ENCODE results near the gene XPA.

DNA sequence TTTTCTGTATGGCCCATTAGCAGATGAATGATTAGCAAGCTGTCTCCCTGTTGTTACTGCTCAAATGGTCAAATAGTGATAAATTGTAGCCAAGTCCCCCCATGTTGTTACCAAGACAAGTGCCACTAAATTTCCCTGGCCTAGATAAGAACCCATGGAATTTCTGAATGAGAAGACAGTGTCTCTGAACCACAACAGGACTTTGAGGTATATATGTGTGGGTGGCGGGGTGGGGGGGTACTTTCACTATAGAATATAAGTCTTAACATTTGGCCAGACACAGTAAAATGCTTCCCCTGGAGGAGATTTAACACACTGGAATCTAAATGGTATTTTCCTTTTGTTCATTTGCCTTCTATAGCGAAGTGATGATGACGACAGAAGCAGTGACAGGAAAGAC, 28.7 kb downstream of the XPA start:
- TF ChIP-seq RAD21 (IDR thresholded peaks at IDR 0.05) (no peak), CTCF (IDR thresholded peaks at IDR 0.05; ENCODE audit: low read depth, low read length, missing input control) (no peak), HNF4A (conservative IDR thresholded peaks at IDR 0.05) (no peak), GABPA (IDR thresholded peaks at IDR 0.05 in 1 of 2, conservative IDR thresholded peaks at IDR 0.05 in 1 of 2) (no peak)
- TF ChIP-seq, protein P1, sequence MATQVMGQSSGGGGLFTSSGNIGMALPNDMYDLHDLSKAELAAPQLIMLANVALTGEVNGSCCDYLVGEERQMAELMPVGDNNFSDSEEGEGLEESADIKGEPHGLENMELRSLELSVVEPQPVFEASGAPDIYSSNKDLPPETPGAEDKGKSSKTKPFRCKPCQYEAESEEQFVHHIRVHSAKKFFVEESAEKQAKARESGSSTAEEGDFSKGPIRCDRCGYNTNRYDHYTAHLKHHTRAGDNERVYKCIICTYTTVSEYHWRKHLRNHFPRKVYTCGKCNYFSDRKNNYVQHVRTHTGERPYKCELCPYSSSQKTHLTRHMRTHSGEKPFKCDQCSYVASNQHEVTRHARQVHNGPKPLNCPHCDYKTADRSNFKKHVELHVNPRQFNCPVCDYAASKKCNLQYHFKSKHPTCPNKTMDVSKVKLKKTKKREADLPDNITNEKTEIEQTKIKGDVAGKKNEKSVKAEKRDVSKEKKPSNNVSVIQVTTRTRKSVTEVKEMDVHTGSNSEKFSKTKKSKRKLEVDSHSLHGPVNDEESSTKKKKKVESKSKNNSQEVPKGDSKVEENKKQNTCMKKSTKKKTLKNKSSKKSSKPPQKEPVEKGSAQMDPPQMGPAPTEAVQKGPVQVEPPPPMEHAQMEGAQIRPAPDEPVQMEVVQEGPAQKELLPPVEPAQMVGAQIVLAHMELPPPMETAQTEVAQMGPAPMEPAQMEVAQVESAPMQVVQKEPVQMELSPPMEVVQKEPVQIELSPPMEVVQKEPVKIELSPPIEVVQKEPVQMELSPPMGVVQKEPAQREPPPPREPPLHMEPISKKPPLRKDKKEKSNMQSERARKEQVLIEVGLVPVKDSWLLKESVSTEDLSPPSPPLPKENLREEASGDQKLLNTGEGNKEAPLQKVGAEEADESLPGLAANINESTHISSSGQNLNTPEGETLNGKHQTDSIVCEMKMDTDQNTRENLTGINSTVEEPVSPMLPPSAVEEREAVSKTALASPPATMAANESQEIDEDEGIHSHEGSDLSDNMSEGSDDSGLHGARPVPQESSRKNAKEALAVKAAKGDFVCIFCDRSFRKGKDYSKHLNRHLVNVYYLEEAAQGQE (IDR thresholded peaks at IDR 0.05): no peak
